Tibial nerve (tissue), 4 donors: ENCODE measurements around the gene FAIM2. TPM values are rescaled to one million over a fixed set of nuclear protein-coding genes. Genes with fewer than 3 reads are reported as not detected.

Source experiments
- DNase-seq, 2 donors: peaks; one replicate each; pipeline ENCODE4 v3.0.0-alpha.2; 2019; ENCODE audit warnings: low spot score in 2 of 2
- H3K27ac ChIP-seq, 4 donors: fragments of 200-600 bp; sonication (generic) in 3 of 4; one replicate each; pipeline ENCODE4 v1.5.1; 2017 to 2019; ENCODE audit warnings: mild to moderate bottlenecking in 1 of 4
- H3K27me3 ChIP-seq, 2 donors: fragments of 200-600 bp; sonication (generic) in 1 of 2; one replicate each; pipeline versions ENCODE4 v1.5.1 to v1.6.0; 2017 to 2019
- H3K36me3 ChIP-seq, 3 donors: fragments of 200-600 bp; sonication (generic); one replicate each; pipeline ENCODE4 v1.5.1; 2018 to 2019
- H3K4me1 ChIP-seq, 4 donors: fragments of 200-600 bp; sonication (generic) in 3 of 4; one replicate each; pipeline ENCODE4 v1.5.1; 2017 to 2019
- H3K4me3 ChIP-seq, 4 donors: fragments of 200-600 bp; sonication (generic) in 3 of 4; one replicate each; pipeline ENCODE4 v1.5.1; 2017 to 2019; ENCODE audit warnings: mild to moderate bottlenecking in 1 of 4, moderate library complexity in 1 of 4
- H3K9me3 ChIP-seq, 4 donors: fragments of 200-600 bp; sonication (generic) in 3 of 4; one replicate each; pipeline ENCODE4 v1.5.1; 2017 to 2019
- CTCF ChIP-seq, 5 experiments: fragments of 200-600 bp in 3 of 5; fragments of 450-650 bp in 2 of 5; sonication (generic) in 3 of 5; IDR thresholded peaks; one replicate each; pipeline ENCODE4 v1.5.1; 2016 to 2019; ENCODE audit warnings: antibody characterized with exemption in 5 of 5, mild to moderate bottlenecking in 3 of 5, moderate library complexity in 2 of 5
- EP300 ChIP-seq, 2 donors: sonication (generic); formaldehyde crosslinking; IDR thresholded peaks; one replicate each; pipeline ENCODE4 v1.6.1; 2017; ENCODE audit warnings: antibody characterized with exemption in 2 of 2, mild to moderate bottlenecking in 1 of 2
- POLR2A ChIP-seq, 2 donors: fragments of 450-650 bp; IDR thresholded peaks; one replicate each; pipeline ENCODE4 v1.6.1; 2017; ENCODE audit warnings: antibody characterized with exemption in 2 of 2, mild to moderate bottlenecking in 2 of 2, moderate library complexity in 2 of 2
- WGBS, 2 donors: methylation state at CpG; one replicate each; pipeline ENCODE4 v1.1.5; 2018; 5-methylcytosine and 5-hydroxymethylcytosine counted together
- total RNA-seq, 4 donors: library from RNA; depleted of rRNA; stranded (reverse); fragments of >200 nt; gene quantifications; one replicate each; pipeline ENCODE4 v1.1.0, GENCODE V29; 2016

Gene FAIM2
- total RNA-seq, 4 donors from 2014 or later: 6.9 to 68.6 (median 36.9) TPM

GRCh38 chr12:49943625-49943960, 39.9 kb upstream of the FAIM2 start:
- no peaks in the 10 kb centered on the region for H3K27me3 ChIP-seq
- WGBS, 2 donors: 80 to 93% methylated on average over 1 of the region's 1 CpG

GRCh38 chr12:49942921-49943624, 39.4 kb upstream of the FAIM2 start:
- 66 to 78% methylated on average over 10 to 14 of the region's 14 CpGs for whole genome bisulfite sequencing, 2 donors
- no peak for DNase-seq
- Histone ChIP-seq H3K4me1 (peaks cover 0 to 18% (median 3%) of the 10 kb centered on the region in 4 donors), H3K9me3 (no peaks in the 10 kb centered on the region), H3K27ac (no peak overlapping the region), H3K36me3 (no peaks in the 10 kb centered on the region), H3K4me3 (no peak overlapping the region), H3K27me3 (no peaks in the 10 kb centered on the region)
- no peak for TF ChIP-seq POLR2A (IDR thresholded peaks at IDR 0.05)

More at GRCh38 chr12:49943625-49943960, 39.9 kb upstream of the FAIM2 start:
- no peak for DNase-seq
- H3K27ac ChIP-seq: no peak overlapping the region
- TF ChIP-seq POLR2A (IDR thresholded peaks at IDR 0.05) (no peak), CTCF (IDR thresholded peaks at IDR 0.05) (no peak), EP300 (IDR thresholded peaks at IDR 0.05) (no peak)
- no peaks in the 10 kb centered on the region for H3K36me3 ChIP-seq
- no peak overlapping the region for H3K4me3 ChIP-seq
- no peaks in the 10 kb centered on the region for H3K9me3 ChIP-seq
- peaks cover 0 to 18% (median 3%) of the 10 kb centered on the region in 4 donors for H3K4me1 ChIP-seq

- H3K36me3 ChIP-seq: no peaks in the 10 kb centered on the region
- H3K27me3 ChIP-seq: no peaks in the 10 kb centered on the region
- no peak overlapping the region for H3K4me3 ChIP-seq
- peaks cover 0 to 18% (median 3%) of the 10 kb centered on the region in 4 donors for H3K4me1 ChIP-seq
- 76 to 91% methylated on average over 3 of the region's 3 CpGs for WGBS, 2 donors
- H3K9me3 ChIP-seq: no peaks in the 10 kb centered on the region
- DNase-seq: no peak
- H3K27ac ChIP-seq: no peak overlapping the region
- TF ChIP-seq CTCF (IDR thresholded peaks at IDR 0.05): no peak
- TF ChIP-seq POLR2A (IDR thresholded peaks at IDR 0.05): no peak
- no peak for TF ChIP-seq EP300 (IDR thresholded peaks at IDR 0.05)
These were observed 38.8 kb upstream of the FAIM2 start for GRCh38 chr12:49942512-49942893.

GRCh38 chr12:49941556-49942511, 38.1 kb upstream of the FAIM2 start:
- TF ChIP-seq CTCF (IDR thresholded peaks at IDR 0.05): no peak
- no peak for TF ChIP-seq EP300 (IDR thresholded peaks at IDR 0.05)
- no peak for TF ChIP-seq POLR2A (IDR thresholded peaks at IDR 0.05)
- DNase-seq: no peak
- Histone ChIP-seq H3K36me3 (no peaks in the 10 kb centered on the region), H3K27me3 (no peaks in the 10 kb centered on the region), H3K4me1 (peaks cover 0 to 18% (median 3%) of the 10 kb centered on the region in 4 donors), H3K27ac (no peak overlapping the region), H3K9me3 (no peaks in the 10 kb centered on the region), H3K4me3 (no peak overlapping the region)
- 70 to 75% methylated on average over 13 of the region's 13 CpGs for WGBS, 2 donors

GRCh38 chr12:49939707-49940106, 36.0 kb upstream of the FAIM2 start:
- H3K27me3 ChIP-seq: no peaks in the 10 kb centered on the region
- no peak for DNase-seq
- no peaks in the 10 kb centered on the region for H3K9me3 ChIP-seq
- H3K4me3 ChIP-seq: no peak overlapping the region
- peaks cover 0 to 7% (median 0%) of the 10 kb centered on the region in 4 donors for H3K4me1 ChIP-seq
- peak overlapping the region in 2 of 4 donors; percentile 25 to 38 for H3K27ac ChIP-seq
- TF ChIP-seq POLR2A (IDR thresholded peaks at IDR 0.05): no peak
- no peak for TF ChIP-seq EP300 (IDR thresholded peaks at IDR 0.05)
- TF ChIP-seq CTCF (IDR thresholded peaks at IDR 0.05): no peak
- H3K36me3 ChIP-seq: no peaks in the 10 kb centered on the region
- 64 to 100% methylated on average over 1 of the region's 1 CpG for WGBS, 2 donors
